HFFc6 (cell line): ENCODE measurements around the gene GRIN2A. TPM values are rescaled to one million over a fixed set of nuclear protein-coding genes. Genes with fewer than 3 reads are reported as not detected.

Experiments
- DNase-seq: peaks from one replicate; pipeline ENCODE4 v3.0.0-alpha.2; 2018
- H3K27ac Mint-ChIP-seq: 2 replicates; pipeline ENCODE4 v1.8.0; 2020; ENCODE audit warnings: mild to moderate bottlenecking, mixed read lengths
- H3K27me3 Mint-ChIP-seq: 2 replicates; pipeline ENCODE4 v1.8.0; 2021; ENCODE audit warnings: mild to moderate bottlenecking, moderate library complexity, mixed read lengths; ENCODE audit not compliant: insufficient read depth
- H3K36me3 Mint-ChIP-seq: 2 replicates; pipeline ENCODE4 v1.8.0; 2021; ENCODE audit warnings: low read depth, mixed read lengths
- H3K4me1 Mint-ChIP-seq: 2 replicates; pipeline ENCODE4 v1.8.0; 2020; ENCODE audit warnings: low read depth, mixed read lengths
- H3K4me3 Mint-ChIP-seq: 2 replicates; pipeline ENCODE4 v1.8.0; 2020; ENCODE audit warnings: mild to moderate bottlenecking, moderate library complexity, mixed read lengths
- H3K9me3 Mint-ChIP-seq: 2 replicates; pipeline ENCODE4 v1.8.0; 2020; ENCODE audit warnings: mild to moderate bottlenecking, mixed read lengths
- total RNA-seq, 6 experiments: library from RNA; stranded (reverse); fragmentation: NEBNext Ultra II Directional; extraction: Animal tissue kit (Norgen Biotek cat#: 25700); gene quantifications; 2 replicates in 1 of 6; 3 replicates in 5 of 6; pipeline ENCODE4 v1.2.3, GENCODE V29; 2021
- TF ChIP-seq, protein P1 (sequence below): fragments of 200-600 bp; sonication (generic); IDR thresholded peaks from 2 replicates; pipeline ENCODE4 v1.5.0; 2021; ENCODE audit warnings: antibody characterized with exemption, mild to moderate bottlenecking

The GRIN2A gene
- total RNA-seq, 6 experiments from 2014 or later: 0.02 to 0.18 (median 0.08) TPM; not detected in 1

DNA sequence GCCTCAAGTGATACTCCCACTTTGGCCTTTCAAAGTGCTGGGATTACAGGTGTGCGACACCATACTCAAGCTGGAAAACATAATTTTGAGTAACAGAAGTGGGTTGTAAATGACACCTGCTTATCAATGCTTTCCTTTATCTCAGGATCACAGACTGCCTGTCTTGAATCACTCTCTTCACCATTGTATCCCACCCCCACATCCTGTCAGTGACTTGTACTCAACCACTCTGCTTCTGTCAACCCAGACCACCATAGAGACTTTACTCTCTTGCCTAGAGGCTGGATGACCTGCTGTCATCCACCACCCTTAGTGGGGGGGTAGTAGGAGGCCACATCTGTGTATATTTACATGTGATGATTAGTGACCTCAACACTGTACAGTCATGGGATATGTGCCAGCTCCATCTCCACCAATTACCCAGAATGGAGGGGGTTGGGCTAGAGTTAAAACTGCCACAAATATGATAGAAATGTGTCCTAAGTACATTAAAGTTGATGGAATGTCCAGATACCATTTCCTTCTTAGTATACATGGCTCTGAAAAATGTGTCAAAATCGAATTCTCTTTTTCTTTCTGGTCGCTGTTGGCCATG is 338.7 kb downstream of the GRIN2A start:
- Mint-ChIP-seq H3K27ac (no peak overlapping the region), H3K9me3 (peaks cover 30% of the 10 kb centered on the region), H3K4me1 (no peaks in the 10 kb centered on the region), H3K4me3 (no peak overlapping the region), H3K36me3 (no peaks in the 10 kb centered on the region), H3K27me3 (peaks cover 2% of the 10 kb centered on the region; the same call in 1 of the 2 replicates)
- TF ChIP-seq, protein P1, sequence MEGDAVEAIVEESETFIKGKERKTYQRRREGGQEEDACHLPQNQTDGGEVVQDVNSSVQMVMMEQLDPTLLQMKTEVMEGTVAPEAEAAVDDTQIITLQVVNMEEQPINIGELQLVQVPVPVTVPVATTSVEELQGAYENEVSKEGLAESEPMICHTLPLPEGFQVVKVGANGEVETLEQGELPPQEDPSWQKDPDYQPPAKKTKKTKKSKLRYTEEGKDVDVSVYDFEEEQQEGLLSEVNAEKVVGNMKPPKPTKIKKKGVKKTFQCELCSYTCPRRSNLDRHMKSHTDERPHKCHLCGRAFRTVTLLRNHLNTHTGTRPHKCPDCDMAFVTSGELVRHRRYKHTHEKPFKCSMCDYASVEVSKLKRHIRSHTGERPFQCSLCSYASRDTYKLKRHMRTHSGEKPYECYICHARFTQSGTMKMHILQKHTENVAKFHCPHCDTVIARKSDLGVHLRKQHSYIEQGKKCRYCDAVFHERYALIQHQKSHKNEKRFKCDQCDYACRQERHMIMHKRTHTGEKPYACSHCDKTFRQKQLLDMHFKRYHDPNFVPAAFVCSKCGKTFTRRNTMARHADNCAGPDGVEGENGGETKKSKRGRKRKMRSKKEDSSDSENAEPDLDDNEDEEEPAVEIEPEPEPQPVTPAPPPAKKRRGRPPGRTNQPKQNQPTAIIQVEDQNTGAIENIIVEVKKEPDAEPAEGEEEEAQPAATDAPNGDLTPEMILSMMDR: no peak
- DNase-seq: no peak

DNA sequence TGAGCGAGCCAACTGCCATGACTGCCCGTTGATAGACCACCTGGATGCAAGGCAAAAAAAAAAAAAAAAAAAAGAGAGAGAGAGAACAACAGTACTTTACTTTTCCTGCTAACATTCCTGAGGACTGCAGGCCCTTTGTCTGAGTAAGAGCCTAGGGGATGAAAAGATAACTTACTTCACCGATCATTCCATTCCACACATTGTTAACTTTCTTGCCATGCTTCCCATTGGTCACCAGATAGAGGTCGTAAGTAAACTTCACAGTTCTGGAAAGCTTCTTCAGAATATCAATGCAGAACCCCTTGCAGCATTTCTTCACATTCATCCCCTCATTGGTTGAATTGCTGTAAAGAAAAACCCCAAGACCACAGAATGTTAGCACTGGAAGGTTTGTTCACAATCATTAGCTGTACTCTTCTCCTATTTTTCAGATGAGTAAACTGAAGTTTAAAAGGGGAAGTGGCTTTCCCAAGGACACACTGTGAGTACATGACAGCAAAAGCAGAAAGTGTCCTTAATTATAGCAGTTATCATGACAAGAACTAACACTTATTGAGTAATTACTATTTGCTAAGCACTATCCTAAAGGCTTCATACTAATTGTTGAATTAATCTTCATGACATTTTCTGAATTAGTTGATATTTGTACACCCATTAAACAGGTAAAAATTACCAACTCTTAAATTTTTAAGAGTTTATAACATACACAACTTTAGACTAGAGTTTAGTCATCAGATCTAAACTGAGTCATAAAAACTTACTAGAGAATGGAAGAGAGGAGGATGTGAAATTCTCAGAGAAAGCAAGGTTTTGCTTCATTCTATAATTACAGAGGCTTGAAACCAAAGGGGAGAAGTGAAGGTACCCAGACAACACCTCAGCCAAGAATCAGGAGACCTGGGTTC is 341.2 kb downstream of the GRIN2A start:
- Mint-ChIP-seq H3K4me1 (no peaks in the 10 kb centered on the region), H3K36me3 (no peaks in the 10 kb centered on the region), H3K27ac (no peak overlapping the region), H3K9me3 (peaks cover 49% of the 10 kb centered on the region), H3K4me3 (no peak overlapping the region), H3K27me3 (peaks cover 2% of the 10 kb centered on the region; the same call in 1 of the 2 replicates)
- no peak for DNase-seq
- TF ChIP-seq, protein P1: no peak

DNA sequence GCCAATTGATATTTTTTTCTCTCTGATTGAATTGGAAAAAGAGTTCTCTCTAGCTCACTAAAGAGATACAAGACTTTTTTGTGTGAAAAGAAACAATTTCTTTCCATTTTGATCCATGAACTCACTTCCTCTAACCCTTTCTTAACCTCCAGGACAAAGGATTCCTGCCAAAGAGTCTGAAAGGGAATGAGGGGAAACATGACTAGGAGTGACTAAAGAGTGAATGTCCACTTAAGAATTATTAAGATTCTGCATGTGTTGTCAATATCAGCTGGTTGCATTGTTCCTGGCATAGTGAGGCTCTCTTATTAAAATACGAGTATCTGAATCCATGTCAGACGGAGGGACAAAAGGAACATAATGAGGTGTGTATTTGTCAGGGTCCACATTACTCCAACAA is 344.7 kb downstream of the GRIN2A start:
- Mint-ChIP-seq H3K27ac (no peak overlapping the region), H3K4me3 (no peak overlapping the region), H3K4me1 (no peaks in the 10 kb centered on the region), H3K9me3 (peaks cover 46% of the 10 kb centered on the region), H3K27me3 (no peaks in the 10 kb centered on the region), H3K36me3 (no peaks in the 10 kb centered on the region)
- TF ChIP-seq, protein P1: no peak
- no peak for DNase-seq

DNA sequence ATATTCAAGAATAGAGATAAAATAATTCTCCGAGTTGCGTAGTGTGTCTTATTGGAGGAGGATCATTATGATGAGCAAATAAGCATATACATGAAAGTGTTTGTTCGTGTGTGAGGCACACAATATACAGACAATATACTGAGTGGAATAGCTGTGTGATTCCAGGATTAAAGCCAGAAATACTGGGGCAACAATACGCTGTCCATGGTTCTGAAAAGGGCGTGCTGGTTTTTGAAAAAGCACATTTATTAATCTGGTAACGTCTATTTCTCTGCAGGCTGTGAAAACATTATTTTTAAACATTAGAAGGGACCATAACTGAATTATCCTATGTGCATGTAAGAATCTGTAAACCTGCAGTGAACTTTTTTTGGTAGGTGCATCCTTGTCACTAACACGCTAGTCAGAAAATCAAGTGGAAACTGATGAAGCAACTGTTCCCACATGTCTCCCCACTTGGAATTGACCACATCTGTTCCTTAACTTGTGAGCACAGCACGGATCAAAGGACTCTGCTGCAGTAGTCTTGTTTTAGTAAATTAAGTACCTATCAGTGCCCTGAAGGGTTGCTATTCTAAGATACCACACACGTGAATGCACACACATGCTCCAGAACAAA is 346.0 kb downstream of the GRIN2A start:
- H3K4me1 Mint-ChIP-seq: no peaks in the 10 kb centered on the region
- H3K27me3 Mint-ChIP-seq: no peaks in the 10 kb centered on the region
- H3K9me3 Mint-ChIP-seq: peaks cover 49% of the 10 kb centered on the region
- H3K27ac Mint-ChIP-seq: no peak overlapping the region
- no peak overlapping the region for H3K4me3 Mint-ChIP-seq
- no peak for DNase-seq
- no peaks in the 10 kb centered on the region for H3K36me3 Mint-ChIP-seq
- TF ChIP-seq, protein P1: no peak

DNA sequence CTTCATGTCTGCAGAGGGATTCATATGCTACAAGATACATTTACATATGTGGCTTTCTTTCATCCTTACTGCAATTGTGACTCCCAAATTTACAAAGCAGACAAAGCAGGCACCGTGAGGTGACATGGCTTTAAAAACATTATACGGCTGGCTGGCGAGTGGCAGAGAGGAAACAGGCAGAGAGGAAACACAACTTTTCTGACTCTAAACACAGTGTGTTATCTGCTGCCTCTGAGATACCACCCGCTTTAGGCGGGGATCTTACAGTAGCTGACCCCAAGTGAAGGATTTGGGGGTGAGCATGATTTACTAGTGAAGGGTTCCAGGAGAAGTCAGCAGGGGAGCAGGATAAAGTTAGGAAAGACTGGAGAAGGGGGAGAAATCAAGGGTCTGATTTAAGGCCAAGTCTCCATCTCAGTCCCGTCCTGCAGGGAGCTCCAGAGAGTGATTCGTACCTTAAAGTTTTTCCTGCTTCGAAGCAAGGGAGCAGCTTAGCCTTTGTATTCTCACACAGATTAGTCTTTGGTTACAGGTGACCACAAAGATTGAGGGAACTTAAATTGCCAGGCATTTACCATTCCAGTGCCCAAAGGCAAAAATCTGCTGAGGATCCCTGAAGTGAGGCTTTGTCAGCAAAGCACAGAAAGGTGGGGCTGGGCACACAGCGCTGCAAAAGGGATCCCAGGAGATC is 355.0 kb downstream of the GRIN2A start:
- TF ChIP-seq, protein P1: no peak
- Mint-ChIP-seq H3K36me3 (no peaks in the 10 kb centered on the region; the same call in 1 of the 2 replicates), H3K4me3 (no peak overlapping the region), H3K4me1 (no peaks in the 10 kb centered on the region), H3K27ac (no peak overlapping the region), H3K27me3 (no peaks in the 10 kb centered on the region), H3K9me3 (peaks cover 24% of the 10 kb centered on the region)
- no peak for DNase-seq
